Occipital lobe (tissue), 2 donors: ENCODE results near the gene RBBP5. TPM values are rescaled to one million over a fixed set of nuclear protein-coding genes. Genes with fewer than 3 reads are reported as not detected.

Experiments
- DNase-seq: peaks from one replicate; lab custom pipeline; 2025; lab: John Stamatoyannopoulos, UW
- total RNA-seq: library from RNA; depleted of rRNA; stranded (reverse); fragments of >200 nt; gene quantifications from one replicate; pipeline ENCODE4 v1.2.3, GENCODE V29; 2014

The RBBP5 gene
- total RNA-seq, 1 donor from 2014 or later: 32.1 TPM

GRCh38 chr1:205057808-205058575 is 63.8 kb downstream of the RBBP5 start:
- DNase-seq: no peak

DNA sequence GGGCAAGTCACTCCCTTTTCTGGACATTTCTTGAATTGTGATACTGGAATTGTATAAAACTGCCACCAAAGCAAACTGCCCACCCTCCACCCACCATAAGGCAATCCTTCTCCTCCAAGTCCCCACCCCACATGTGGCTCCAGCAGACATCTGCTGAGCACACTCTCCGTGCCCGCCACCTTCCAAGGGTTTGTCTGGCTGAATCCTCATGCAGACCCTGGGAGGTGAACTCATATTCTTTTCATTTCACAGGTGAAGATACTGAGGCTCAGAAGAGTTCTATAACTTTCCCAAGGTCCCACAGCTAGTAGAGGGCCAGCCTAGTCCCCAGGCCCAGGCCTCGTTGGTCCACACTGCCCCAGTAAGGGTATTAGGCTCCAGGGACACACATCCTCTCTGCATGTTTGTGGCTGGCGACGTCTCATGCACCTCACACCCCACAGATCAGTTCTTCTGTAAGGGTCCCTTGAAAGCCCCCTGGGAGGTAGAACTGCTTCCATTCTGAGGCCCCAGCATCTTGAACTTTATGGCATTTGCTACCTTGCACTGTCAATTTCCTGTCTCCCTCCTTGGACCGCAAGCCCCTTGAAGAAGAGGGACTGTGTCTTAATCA is 64.7 kb downstream of the RBBP5 start:
- no peak for DNase-seq

GRCh38 chr1:205056188-205056611 is 65.6 kb downstream of the RBBP5 start:
- DNase-seq: no peak

- no peak for DNase-seq
Observed at GRCh38 chr1:205054013-205054412, 67.8 kb downstream of the RBBP5 start.

- no peak for DNase-seq
Observed at GRCh38 chr1:205053296-205053695, 68.5 kb downstream of the RBBP5 start.

GRCh38 chr1:205052690-205053089 is 69.1 kb downstream of the RBBP5 start:
- no peak for DNase-seq

DNA sequence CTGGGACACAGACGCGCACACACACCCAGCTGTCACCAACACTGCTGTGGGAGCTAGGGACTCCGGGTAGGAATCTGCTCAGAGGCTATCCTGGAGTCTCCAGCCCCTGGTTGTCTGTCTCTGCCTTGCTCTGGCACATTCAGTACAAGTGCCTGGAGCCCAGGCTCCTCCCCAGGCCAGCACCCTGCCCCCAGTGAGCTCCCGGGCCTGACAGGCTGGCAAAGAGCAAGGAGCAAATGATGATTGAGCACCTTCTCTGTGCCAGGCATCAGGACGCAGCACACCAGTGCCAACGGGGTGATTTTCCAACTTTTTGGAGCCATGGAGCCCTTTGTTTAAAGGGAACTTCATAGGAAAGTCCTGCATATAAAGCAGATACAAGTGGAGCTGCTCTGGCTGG is 72.3 kb downstream of the RBBP5 start:
- DNase-seq: peak; percentile 50

DNA sequence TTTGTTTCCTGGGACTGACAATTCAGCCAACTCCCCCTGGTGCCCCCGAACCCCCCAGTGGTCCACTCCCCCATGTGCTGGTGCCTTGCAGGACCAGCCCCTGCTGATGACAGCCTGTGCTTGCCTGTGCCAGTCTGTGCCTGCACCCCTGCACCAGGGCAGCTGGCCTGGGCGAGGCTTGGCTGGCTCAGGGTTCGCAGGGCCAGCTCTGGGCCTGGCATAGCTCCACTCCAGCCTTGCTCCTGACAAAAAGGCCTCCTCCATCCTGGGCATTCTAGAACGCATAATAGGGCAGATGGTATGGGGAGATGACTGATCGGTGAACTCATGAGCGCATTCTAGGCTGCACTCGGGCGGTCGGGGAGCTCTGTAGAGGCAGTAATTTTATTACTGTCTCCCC is 73.4 kb downstream of the RBBP5 start:
- peak; percentile 84 for DNase-seq

GRCh38 chr1:205047764-205048231 is 74.0 kb downstream of the RBBP5 start:
- no peak for DNase-seq

GRCh38 chr1:205046870-205047269 is 74.9 kb downstream of the RBBP5 start:
- peak; percentile 37 for DNase-seq

DNA sequence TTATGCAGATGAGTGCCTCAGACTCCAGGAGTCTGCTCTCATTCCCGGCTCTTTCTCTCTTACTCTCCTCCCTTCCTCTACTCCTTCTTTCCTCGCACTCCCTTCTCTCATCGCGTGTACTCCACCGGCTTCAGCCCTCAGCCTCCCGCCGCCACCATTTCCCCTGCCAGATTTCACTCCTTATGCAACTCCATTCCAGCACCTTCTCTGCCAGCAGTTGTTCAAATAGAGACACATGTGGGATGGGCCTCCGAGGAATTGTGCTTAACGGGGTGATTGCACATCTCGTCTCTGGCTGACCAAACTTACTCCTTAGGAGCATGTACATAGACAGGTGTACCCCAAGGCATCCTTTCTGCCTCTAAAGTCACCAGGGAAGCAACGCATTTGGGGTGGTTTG is 76.6 kb downstream of the RBBP5 start:
- peak; percentile 37 for DNase-seq

DNA sequence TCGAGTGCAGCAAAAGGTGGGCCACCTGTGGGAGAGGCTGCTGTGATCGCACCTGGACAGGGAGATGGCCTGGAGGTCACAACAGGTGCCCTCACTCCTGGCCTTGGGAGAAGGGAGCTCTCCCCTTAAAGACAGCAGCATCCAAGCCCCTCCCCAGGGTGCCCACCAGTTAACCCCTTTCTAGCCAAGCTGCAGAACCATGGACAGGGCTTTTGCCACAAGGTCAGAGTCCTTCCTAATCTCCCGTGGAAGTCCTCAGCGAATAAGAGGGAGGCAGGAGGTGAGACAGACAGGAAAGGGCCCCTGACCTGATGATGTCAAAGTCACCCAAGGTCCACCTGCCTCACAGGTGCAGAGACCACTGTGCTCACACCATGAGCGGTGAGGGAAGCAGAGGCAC is 77.0 kb downstream of the RBBP5 start:
- DNase-seq: no peak

DNA sequence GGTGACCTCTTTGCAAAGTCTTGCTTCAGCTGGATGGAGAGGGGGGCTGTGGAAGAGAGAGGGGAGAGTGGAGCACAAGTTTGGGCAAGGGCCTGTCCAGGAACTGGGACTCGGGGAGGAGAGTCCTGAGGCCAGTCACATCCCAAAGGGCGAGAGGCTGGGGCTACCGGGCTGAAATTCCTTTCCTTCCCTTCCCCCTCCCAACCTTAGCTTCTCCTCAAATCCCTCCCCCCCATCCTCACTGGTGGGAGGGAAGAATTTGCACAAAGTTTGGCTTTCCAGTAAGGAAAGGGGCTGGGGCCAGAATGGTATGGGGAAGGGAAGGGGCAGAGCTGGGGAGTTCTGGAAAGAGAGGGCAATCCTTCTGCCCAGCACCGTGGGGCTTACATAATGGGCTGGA is 77.9 kb downstream of the RBBP5 start:
- no peak for DNase-seq

- peak; percentile 91 for DNase-seq
Observed at GRCh38 chr1:205042911-205043806, 78.6 kb downstream of the RBBP5 start, which contains the start of gene CNTN2. Gene CNTN2, plus strand, starts transcription at chr1:205043212. Its CDS starts 9,974 bp downstream, at chr1:205053186.

GRCh38 chr1:205041998-205042910 is 79.5 kb downstream of the RBBP5 start:
- DNase-seq: peak; percentile 54

DNA sequence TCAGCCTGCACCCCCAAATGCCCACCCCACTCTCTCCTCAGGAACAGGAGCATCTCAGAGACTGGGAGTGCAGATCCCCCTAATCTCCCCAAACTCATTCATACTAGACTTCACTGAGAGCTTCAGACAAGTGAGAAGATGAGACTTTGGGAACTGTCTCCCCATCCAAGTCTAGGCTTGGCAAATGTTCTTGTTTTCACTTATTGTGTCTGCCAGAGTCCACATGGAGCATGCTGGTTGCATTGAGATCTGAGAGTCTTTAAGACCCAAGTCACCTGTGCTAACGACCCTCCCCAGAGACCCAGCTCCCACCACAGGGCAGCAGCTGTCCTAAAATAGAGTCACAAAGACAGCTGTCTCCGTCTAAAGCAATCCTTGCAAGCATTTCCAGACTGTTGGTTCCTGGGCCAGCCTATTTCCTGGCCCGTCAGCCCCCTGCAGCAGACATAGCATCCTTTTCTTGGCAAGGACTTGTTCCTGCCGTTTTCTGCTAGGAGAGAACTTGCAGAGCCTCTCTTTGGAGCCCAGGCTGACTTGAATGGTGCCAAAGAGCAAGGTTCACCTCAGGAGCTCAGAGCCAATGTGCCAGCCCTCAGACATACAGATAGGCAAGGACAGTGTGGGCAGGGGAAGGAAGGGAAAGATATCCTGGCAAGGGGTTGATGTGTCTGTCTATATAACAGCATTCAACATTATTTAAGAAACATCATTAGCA is 80.6 kb downstream of the RBBP5 start:
- no peak for DNase-seq

DNA sequence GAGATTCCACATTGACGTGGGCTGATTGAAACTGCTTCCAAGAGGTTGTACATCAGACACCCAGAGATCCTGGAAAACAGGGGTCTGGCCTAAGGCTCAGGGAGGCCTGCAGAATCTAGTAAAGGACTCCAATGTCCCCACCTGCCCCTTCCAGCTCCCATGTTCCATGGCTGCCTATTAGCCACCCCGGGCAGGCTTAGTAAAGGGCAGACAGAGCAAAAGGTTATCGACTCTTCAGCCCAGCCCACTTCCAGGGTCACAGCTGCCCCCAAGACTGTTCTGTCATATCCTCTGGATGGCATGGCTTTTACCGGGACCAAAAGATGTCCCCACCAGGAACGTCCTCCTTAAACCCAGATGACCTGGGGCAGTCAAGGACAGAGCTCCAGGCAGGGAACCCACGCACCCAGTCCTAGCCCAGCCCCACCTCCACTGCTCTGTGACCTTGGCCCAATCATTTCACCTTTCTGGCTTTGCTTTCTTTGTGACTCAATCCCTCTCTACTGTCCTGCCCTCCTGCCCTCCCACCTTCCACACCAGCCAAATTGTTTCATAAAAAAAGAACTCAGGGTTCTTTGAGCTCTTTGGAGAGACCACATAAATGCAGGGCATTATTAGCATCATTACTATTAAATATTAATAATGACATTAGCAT is 83.5 kb downstream of the RBBP5 start:
- no peak for DNase-seq

GRCh38 chr1:205037539-205037938 is 84.2 kb downstream of the RBBP5 start:
- DNase-seq: no peak
